ENCODE data around the gene FGF18. TPM values are rescaled to one million over a fixed set of nuclear protein-coding genes. Genes with fewer than 3 reads are reported as not detected.

Gene FGF18
- total RNA-seq, 2 experiments from 2014 or later: 0.31 to 0.33 TPM

- ATAC-seq (ENCODE audit: poor library complexity) (no peak), DNase-seq (no peak)
- no peak for TF ChIP-seq CTCF (IDR thresholded peaks at IDR 0.05)
- H3K4me1 Mint-ChIP-seq (ENCODE audit: low read depth): no peaks in the 10 kb centered on the region
- H3K27ac Mint-ChIP-seq: no peak overlapping the region
- H3K4me3 ChIP-seq (ENCODE audit: low read length): no peak overlapping the region
- no peaks in the 10 kb centered on the region for H3K36me3 Mint-ChIP-seq (ENCODE audit: low read depth)
- H3K9me3 ChIP-seq (ENCODE audit: control insufficient read depth in 1 of 2, insufficient read depth in 1 of 2, low read length in 2 of 2): no peaks in the 10 kb centered on the region
- H3K27me3 Mint-ChIP-seq: peaks cover 7% of the 10 kb centered on the region
- H3K27ac ChIP-seq (ENCODE audit: low read depth in 1 of 2, low read length in 2 of 2): no peak overlapping the region
- ChIA-PET POLR2A (no interaction called here), CTCF (no interaction called here)
- no peak overlapping the region for H3K4me3 Mint-ChIP-seq
- H3K4me1 ChIP-seq (ENCODE audit: insufficient read depth, low read length): no peaks in the 10 kb centered on the region
- no peaks in the 10 kb centered on the region for H3K36me3 ChIP-seq (ENCODE audit: insufficient read depth, low read length)
- intact Hi-C loops (cut with DNase I, micrococcal nuclease): loop anchor here in 1 of 2 experiments (10.0 kb wide), 1 partner anchor 556 kb away; no protein-coding TSS in a partner anchor
- H3K27me3 ChIP-seq (ENCODE audit: control insufficient read depth in 1 of 2, insufficient read depth in 2 of 2, low read length in 2 of 2): no peaks in the 10 kb centered on the region
- H3K9me3 Mint-ChIP-seq: no peaks in the 10 kb centered on the region
Observed at GRCh38 chr5:171488876-171489275, 69.4 kb downstream of the FGF18 start.

- Mint-ChIP-seq H3K4me1 (ENCODE audit: low read depth) (no peaks in the 10 kb centered on the region), H3K4me3 (no peak overlapping the region), H3K27me3 (peaks cover 4% of the 10 kb centered on the region), H3K27ac (no peak overlapping the region), H3K9me3 (no peaks in the 10 kb centered on the region), H3K36me3 (ENCODE audit: low read depth) (no peaks in the 10 kb centered on the region)
- H3K27ac ChIP-seq (ENCODE audit: low read depth in 1 of 2, low read length in 2 of 2): no peak overlapping the region
- H3K4me1 ChIP-seq (ENCODE audit: insufficient read depth, low read length): no peaks in the 10 kb centered on the region
- no peak for ATAC-seq (ENCODE audit: poor library complexity)
- no peak overlapping the region for H3K4me3 ChIP-seq (ENCODE audit: low read length)
- ChIA-PET CTCF (no interaction called here), POLR2A (no interaction called here)
- H3K36me3 ChIP-seq (ENCODE audit: insufficient read depth, low read length): no peaks in the 10 kb centered on the region
- intact Hi-C loops (cut with DNase I, micrococcal nuclease): no loop called here
- TF ChIP-seq CTCF (IDR thresholded peaks at IDR 0.05): no peak
- DNase-seq: no peak
- H3K27me3 ChIP-seq (ENCODE audit: control insufficient read depth in 1 of 2, insufficient read depth in 2 of 2, low read length in 2 of 2): no peaks in the 10 kb centered on the region
- no peaks in the 10 kb centered on the region for H3K9me3 ChIP-seq (ENCODE audit: control insufficient read depth in 1 of 2, insufficient read depth in 1 of 2, low read length in 2 of 2)
Observed at GRCh38 chr5:171492781-171493180, 73.3 kb downstream of the FGF18 start.

- no peak for TF ChIP-seq CTCF (IDR thresholded peaks at IDR 0.05)
Observed at GRCh38 chr5:171493646-171494393, 74.4 kb downstream of the FGF18 start.

More at GRCh38 chr5:171493646-171494393, 74.4 kb downstream of the FGF18 start:
- intact Hi-C loops (cut with DNase I, micrococcal nuclease): no loop called here
- Mint-ChIP-seq H3K36me3 (ENCODE audit: low read depth) (no peaks in the 10 kb centered on the region), H3K27me3 (peaks cover 4% of the 10 kb centered on the region), H3K4me3 (no peak overlapping the region), H3K27ac (no peak overlapping the region), H3K9me3 (no peaks in the 10 kb centered on the region), H3K4me1 (ENCODE audit: low read depth) (no peaks in the 10 kb centered on the region)
- H3K27ac ChIP-seq (ENCODE audit: low read depth in 1 of 2, low read length in 2 of 2): no peak overlapping the region
- ChIA-PET POLR2A (no interaction called here), CTCF (no interaction called here)
- no peak overlapping the region for H3K4me3 ChIP-seq (ENCODE audit: low read length)
- H3K27me3 ChIP-seq (ENCODE audit: control insufficient read depth in 1 of 2, insufficient read depth in 2 of 2, low read length in 2 of 2): no peaks in the 10 kb centered on the region
- no peaks in the 10 kb centered on the region for H3K4me1 ChIP-seq (ENCODE audit: insufficient read depth, low read length)
- H3K36me3 ChIP-seq (ENCODE audit: insufficient read depth, low read length): no peaks in the 10 kb centered on the region
- no peaks in the 10 kb centered on the region for H3K9me3 ChIP-seq (ENCODE audit: control insufficient read depth in 1 of 2, insufficient read depth in 1 of 2, low read length in 2 of 2)
- DNase-seq: no peak
- no peak for ATAC-seq (ENCODE audit: poor library complexity)
